ENCODE results near the gene GCSAM.

Gene GCSAM

DNA sequence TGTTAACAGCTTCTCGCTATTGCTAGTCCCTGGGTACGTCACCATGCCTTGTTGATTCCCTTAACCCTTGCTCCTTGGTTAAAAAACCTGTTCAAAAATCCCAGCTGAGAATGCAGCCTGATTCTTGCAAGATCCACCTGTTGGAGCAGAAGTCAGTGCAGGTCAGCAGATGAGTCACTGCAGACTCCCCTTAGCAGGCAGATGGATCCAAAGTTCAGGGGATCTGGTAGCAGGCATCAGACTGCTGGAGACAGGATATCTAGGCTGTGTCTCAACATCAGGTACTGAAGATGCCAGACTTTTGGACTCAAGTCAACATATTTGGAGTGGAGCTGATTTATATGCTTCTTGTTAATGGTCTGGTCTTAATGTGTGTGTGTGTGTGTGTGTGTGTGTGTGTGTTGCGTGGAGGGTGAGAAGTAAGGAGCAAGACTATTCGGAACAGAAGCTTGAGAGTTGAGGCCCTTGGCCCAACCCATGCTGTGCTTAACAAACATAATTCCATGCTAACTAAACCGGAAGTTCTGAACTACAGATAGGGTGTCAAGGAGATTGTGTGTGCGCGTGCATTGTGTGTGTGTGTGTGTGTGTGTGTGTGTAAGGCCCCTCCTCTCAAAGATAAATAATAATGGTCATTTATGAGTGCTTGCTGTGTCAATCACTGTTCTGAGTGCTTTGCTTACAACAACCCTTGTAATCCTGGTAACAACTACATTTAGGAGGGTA lies 47.9 kb downstream of the GCSAM start:
- H3K4me3 ChIP-seq (replicated peaks; ENCODE audit: insufficient read depth, low read length), result no peak overlapping the region
- TF ChIP-seq, protein P1, sequence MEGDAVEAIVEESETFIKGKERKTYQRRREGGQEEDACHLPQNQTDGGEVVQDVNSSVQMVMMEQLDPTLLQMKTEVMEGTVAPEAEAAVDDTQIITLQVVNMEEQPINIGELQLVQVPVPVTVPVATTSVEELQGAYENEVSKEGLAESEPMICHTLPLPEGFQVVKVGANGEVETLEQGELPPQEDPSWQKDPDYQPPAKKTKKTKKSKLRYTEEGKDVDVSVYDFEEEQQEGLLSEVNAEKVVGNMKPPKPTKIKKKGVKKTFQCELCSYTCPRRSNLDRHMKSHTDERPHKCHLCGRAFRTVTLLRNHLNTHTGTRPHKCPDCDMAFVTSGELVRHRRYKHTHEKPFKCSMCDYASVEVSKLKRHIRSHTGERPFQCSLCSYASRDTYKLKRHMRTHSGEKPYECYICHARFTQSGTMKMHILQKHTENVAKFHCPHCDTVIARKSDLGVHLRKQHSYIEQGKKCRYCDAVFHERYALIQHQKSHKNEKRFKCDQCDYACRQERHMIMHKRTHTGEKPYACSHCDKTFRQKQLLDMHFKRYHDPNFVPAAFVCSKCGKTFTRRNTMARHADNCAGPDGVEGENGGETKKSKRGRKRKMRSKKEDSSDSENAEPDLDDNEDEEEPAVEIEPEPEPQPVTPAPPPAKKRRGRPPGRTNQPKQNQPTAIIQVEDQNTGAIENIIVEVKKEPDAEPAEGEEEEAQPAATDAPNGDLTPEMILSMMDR (IDR thresholded peaks at IDR 0.05; ENCODE audit: insufficient read depth, low read length), result no peak
- TF ChIP-seq, protein P2, sequence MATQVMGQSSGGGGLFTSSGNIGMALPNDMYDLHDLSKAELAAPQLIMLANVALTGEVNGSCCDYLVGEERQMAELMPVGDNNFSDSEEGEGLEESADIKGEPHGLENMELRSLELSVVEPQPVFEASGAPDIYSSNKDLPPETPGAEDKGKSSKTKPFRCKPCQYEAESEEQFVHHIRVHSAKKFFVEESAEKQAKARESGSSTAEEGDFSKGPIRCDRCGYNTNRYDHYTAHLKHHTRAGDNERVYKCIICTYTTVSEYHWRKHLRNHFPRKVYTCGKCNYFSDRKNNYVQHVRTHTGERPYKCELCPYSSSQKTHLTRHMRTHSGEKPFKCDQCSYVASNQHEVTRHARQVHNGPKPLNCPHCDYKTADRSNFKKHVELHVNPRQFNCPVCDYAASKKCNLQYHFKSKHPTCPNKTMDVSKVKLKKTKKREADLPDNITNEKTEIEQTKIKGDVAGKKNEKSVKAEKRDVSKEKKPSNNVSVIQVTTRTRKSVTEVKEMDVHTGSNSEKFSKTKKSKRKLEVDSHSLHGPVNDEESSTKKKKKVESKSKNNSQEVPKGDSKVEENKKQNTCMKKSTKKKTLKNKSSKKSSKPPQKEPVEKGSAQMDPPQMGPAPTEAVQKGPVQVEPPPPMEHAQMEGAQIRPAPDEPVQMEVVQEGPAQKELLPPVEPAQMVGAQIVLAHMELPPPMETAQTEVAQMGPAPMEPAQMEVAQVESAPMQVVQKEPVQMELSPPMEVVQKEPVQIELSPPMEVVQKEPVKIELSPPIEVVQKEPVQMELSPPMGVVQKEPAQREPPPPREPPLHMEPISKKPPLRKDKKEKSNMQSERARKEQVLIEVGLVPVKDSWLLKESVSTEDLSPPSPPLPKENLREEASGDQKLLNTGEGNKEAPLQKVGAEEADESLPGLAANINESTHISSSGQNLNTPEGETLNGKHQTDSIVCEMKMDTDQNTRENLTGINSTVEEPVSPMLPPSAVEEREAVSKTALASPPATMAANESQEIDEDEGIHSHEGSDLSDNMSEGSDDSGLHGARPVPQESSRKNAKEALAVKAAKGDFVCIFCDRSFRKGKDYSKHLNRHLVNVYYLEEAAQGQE (IDR thresholded peaks at IDR 0.05; ENCODE audit: insufficient replicate concordance, low read depth), result no peak
- no peak for TF ChIP-seq POLR2AphosphoS5 (IDR thresholded peaks at IDR 0.05; ENCODE audit: low read depth)
- no peak for TF ChIP-seq GABPA (IDR thresholded peaks at IDR 0.05; ENCODE audit: low read depth)
- TF ChIP-seq SPI1 (IDR thresholded peaks at IDR 0.05; ENCODE audit: borderline replicate concordance, low read depth), result no peak
- H3K27ac ChIP-seq (replicated peaks), result no peak overlapping the region
- no peak for DNase-seq (ENCODE audit: low read depth in 1 of 2, low spot score in 1 of 2)
- H3K27me3 ChIP-seq (ENCODE audit: insufficient read depth, poor library complexity, severe bottlenecking), result peaks cover 35% of the 10 kb centered on the region

DNA sequence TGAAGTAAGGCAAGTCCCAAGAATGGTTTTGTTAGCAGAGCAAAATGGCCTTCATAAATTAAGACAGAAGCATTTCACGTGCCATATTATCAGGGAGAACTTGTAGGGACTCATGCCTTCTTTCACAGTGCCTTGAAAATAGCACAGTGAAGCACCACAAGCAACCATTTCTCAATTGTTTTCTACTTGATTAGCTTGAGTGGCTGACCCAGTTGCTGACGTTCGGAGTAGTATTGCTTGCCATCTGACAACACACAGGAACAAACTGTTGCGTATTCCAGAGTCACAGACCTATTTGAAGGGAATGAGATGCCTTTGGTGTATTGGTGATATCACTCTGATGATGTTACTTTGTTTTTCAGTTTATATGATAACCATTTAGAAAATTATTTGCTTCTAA lies 49.8 kb downstream of the GCSAM start:
- Histone ChIP-seq H3K27ac (replicated peaks) (no peak overlapping the region), H3K4me3 (replicated peaks; ENCODE audit: insufficient read depth, low read length) (no peak overlapping the region), H3K27me3 (ENCODE audit: insufficient read depth, poor library complexity, severe bottlenecking) (peaks cover 34% of the 10 kb centered on the region)
- no peak for DNase-seq (ENCODE audit: low read depth in 1 of 2, low spot score in 1 of 2)
- TF ChIP-seq, protein P2 (IDR thresholded peaks at IDR 0.05; ENCODE audit: insufficient replicate concordance, low read depth), result no peak
- TF ChIP-seq, protein P1 (IDR thresholded peaks at IDR 0.05; ENCODE audit: insufficient read depth, low read length), result no peak
- no peak for TF ChIP-seq GABPA (IDR thresholded peaks at IDR 0.05; ENCODE audit: low read depth)
- no peak for TF ChIP-seq SPI1 (IDR thresholded peaks at IDR 0.05; ENCODE audit: borderline replicate concordance, low read depth)
- no peak for TF ChIP-seq POLR2AphosphoS5 (IDR thresholded peaks at IDR 0.05; ENCODE audit: low read depth)

DNA sequence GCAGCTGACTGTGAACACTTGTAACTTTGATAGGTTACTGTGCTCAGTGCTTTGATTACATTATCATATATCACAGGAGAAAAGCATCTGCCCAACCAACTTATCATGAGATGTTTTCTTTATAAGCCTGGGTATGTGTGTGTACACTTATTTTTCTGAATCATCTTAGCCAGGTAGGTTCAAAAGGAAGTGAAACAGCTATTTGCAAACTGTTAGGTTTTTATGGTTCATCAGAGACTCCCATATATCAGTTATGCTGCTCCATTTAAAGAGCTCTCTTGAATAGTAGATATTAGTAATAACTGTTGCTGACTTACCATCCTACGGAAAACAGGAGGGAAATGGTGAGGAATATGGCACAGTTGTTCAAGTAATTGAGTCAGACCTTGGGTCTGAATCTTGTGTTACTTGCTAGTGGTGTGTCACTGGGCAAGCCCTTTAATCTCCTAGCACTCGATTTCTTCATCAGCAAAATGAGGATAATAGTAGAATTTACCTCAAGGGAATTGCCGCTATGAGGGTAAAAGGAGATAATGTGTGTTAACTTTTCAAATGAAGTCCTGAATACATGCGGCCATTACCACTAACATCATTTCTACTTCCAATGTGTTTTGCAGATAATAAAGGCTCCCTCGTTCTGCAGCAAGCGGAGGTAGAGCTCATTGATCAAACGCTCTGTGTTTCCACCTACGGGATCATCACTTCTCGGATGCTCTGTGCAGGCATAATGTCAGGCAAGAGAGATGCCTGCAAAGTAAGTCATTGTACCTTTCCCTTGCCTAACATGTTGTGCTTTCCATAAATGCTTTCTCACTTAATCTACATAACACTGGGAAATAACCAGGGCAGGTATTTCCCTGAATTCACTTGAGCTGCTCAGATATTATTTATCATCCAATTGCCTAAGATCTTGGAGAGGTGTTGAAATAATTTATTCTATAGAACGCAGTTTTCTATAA lies 54.6 kb downstream of the GCSAM start:
- Histone ChIP-seq H3K4me3 (replicated peaks; ENCODE audit: insufficient read depth, low read length) (no peak overlapping the region), H3K27me3 (ENCODE audit: insufficient read depth, poor library complexity, severe bottlenecking) (peaks cover 3% of the 10 kb centered on the region), H3K27ac (replicated peaks) (no peak overlapping the region)
- no peak for TF ChIP-seq POLR2AphosphoS5 (IDR thresholded peaks at IDR 0.05; ENCODE audit: low read depth)
- TF ChIP-seq, protein P1 (IDR thresholded peaks at IDR 0.05; ENCODE audit: insufficient read depth, low read length), result no peak
- no peak for TF ChIP-seq GABPA (IDR thresholded peaks at IDR 0.05; ENCODE audit: low read depth)
- TF ChIP-seq SPI1 (IDR thresholded peaks at IDR 0.05; ENCODE audit: borderline replicate concordance, low read depth), result no peak
- TF ChIP-seq, protein P2 (IDR thresholded peaks at IDR 0.05; ENCODE audit: insufficient replicate concordance, low read depth), result no peak
- no peak for DNase-seq (ENCODE audit: low read depth in 1 of 2, low spot score in 1 of 2)

Measured in HL-60 (cell line).